HG03066 (cell line): ENCODE measurements around the gene MAP4K4.
"Not testable (repeated sequence)": the region's sequence is repeated elsewhere in the genome, so short reads cannot be mapped to it uniquely, and the experiment has no call there.

Source experiments
- ATAC-seq: cut with Tn5 transposase; IDR thresholded peaks from one replicate; pipeline ENCODE4 v1.9.1; 2021; ENCODE audit warnings: low read depth; ENCODE audit not compliant: unreplicated experiment

Gene MAP4K4

GRCh38 chr2:101740555-101740964 is 43.1 kb downstream of the MAP4K4 start:
- ATAC-seq = no peak

- no peak for ATAC-seq
Measured at GRCh38 chr2:101741775-101742520, 44.4 kb downstream of the MAP4K4 start.

- no peak for ATAC-seq
Measured at GRCh38 chr2:101742547-101742946, 45.0 kb downstream of the MAP4K4 start.

GRCh38 chr2:101743288-101743687 is 45.8 kb downstream of the MAP4K4 start:
- ATAC-seq = no peak

- no peak for ATAC-seq
Measured at GRCh38 chr2:101744832-101745231, 47.3 kb downstream of the MAP4K4 start.

- ATAC-seq = no peak
Measured at GRCh38 chr2:101745711-101746694, 48.5 kb downstream of the MAP4K4 start.

- no peak for ATAC-seq
Measured at GRCh38 chr2:101748000-101748399, 50.5 kb downstream of the MAP4K4 start.

- not testable (repeated sequence) for ATAC-seq
Measured at GRCh38 chr2:101748462-101748861, 51.0 kb downstream of the MAP4K4 start.

GRCh38 chr2:101750688-101751087 is 53.2 kb downstream of the MAP4K4 start:
- ATAC-seq = no peak

- ATAC-seq = no peak
Measured at GRCh38 chr2:101751276-101751815, 53.8 kb downstream of the MAP4K4 start.

GRCh38 chr2:101751875-101752619 is 54.5 kb downstream of the MAP4K4 start:
- peak; percentile 79 for ATAC-seq

- no peak for ATAC-seq
Measured at GRCh38 chr2:101752716-101753616, 55.5 kb downstream of the MAP4K4 start.

GRCh38 chr2:101753720-101754490 is 56.4 kb downstream of the MAP4K4 start:
- ATAC-seq = no peak

- ATAC-seq = no peak
Measured at GRCh38 chr2:101754618-101755017, 57.1 kb downstream of the MAP4K4 start.

GRCh38 chr2:101756266-101756665 is 58.8 kb downstream of the MAP4K4 start:
- no peak for ATAC-seq

- ATAC-seq = peak; percentile 64
Measured at GRCh38 chr2:101758001-101758400, 60.5 kb downstream of the MAP4K4 start.

- no peak for ATAC-seq
Measured at GRCh38 chr2:101759162-101759561, 61.7 kb downstream of the MAP4K4 start.

GRCh38 chr2:101762451-101763171 is 65.1 kb downstream of the MAP4K4 start:
- no peak for ATAC-seq
